ENCODE data around the gene CLIP2. TPM values are rescaled to one million over a fixed set of nuclear protein-coding genes. Genes with fewer than 3 reads are reported as not detected.

The CLIP2 gene
- total and polyA plus RNA-seq, 2 of the 8 experiments (the other 6 are each of a cell fraction or from before 2014, with no cell fraction given) = 8.3 to 41.5 TPM

DNA sequence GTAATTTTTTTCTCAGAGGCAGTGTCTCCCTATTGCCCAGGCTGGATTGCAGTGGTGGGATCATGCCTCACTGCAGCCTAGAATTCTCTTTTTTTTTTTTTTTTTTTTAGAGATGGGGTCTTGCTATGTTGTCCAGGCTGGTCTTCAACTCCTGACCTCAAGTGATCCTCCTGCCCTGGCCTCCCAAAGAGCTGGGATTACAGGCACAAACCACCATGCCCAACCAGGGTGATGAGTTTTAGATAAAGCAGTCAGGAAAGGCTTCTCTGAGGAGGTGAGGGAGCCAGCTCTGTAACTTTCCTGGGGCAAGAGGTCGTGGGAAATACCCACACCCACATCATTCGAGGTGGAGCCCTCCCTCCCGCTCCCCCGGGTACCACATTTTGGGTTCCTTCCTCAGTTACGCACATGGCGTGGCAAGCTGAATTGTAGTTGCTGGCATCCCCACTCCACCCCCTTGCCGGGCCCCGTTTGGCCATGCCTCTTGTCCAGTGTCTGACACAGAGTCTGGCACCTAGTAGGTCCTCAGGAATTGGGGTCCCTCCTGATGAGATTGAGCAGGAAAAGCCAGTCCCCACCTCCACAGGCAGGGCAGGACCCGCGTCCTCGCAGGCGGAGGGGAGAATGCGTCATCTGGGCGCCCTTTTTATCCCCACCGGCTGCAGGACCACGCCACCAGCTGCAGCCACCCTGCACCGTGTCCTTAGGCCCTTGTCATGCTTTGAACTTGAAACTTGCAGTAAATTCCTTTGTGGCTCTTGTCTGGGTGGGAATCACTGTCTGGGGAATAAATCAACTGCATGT lies 43.4 kb downstream of the CLIP2 start:
- no peak overlapping the region for H3K18ac ChIP-seq (ENCODE audit: extremely low read depth, low read length)
- FAIRE-seq (no peak), DNase-seq (ENCODE audit: low read depth in 1 of 2, low spot score in 2 of 2) (no peak)
- no peak overlapping the region for H4K8ac ChIP-seq (ENCODE audit: extremely low read depth, insufficient read depth, low read length)
- H4K5ac ChIP-seq (ENCODE audit: insufficient read length, low read depth, low read length) = no peak overlapping the region
- 0 out of 2 replicates have a peak, but pooled peaks cover 3% of the 10 kb centered on the region for H3K79me1 ChIP-seq (ENCODE audit: low read depth, low read length)
- TF ChIP-seq SAP30 (IDR thresholded peaks at IDR 0.05; ENCODE audit: insufficient read depth, insufficient replicate concordance, low read length) = no peak
- TF ChIP-seq GTF2F1 (IDR thresholded peaks at IDR 0.05; ENCODE audit: borderline replicate concordance, low read depth, low read length) = no peak
- WGBS, 2 experiments (ENCODE audit: extremely low coverage in 1 of 2, insufficient coverage in 1 of 2, insufficient read length in 1 of 2, insufficient replicate concordance in 2 of 2, low coverage in 1 of 2, low lambda C conversion rate in 2 of 2, missing lambda C conversion rate in 1 of 2) = 97% methylated on average over 16 of the region's 17 CpGs; no CpG with 5 or more reads in 1 of the 2 experiments
- H2AFZ ChIP-seq (ENCODE audit: low read length) = no peak overlapping the region
- no peaks in the 10 kb centered on the region for H3K79me2 ChIP-seq (ENCODE audit: control insufficient read depth in 1 of 2, insufficient read depth in 2 of 2, low read length in 2 of 2)
- H3K27me3 ChIP-seq (replicated peaks in 1 of 4; ENCODE audit: control insufficient read depth in 3 of 4, extremely low read depth in 1 of 4, insufficient read depth in 3 of 4, low read length in 3 of 4) = no peaks in the 10 kb centered on the region
- H3K4me2 ChIP-seq (ENCODE audit: insufficient read depth in 1 of 2, low read depth in 2 of 2, low read length in 2 of 2) = no peak overlapping the region
- H3K9me3 ChIP-seq (ENCODE audit: insufficient read depth in 2 of 2, low read depth in 1 of 2, low read length in 1 of 2) = no peaks in the 10 kb centered on the region
- no peak overlapping the region for H3K4ac ChIP-seq (replicated peaks; ENCODE audit: insufficient read length, low read depth, low read length)
- H3K56ac ChIP-seq (replicated peaks; ENCODE audit: insufficient read length, low read depth, low read length) = no peak overlapping the region
- H3K27ac ChIP-seq (ENCODE audit: low read depth, low read length) = no peak overlapping the region
- no peak overlapping the region for H4K91ac ChIP-seq (replicated peaks; ENCODE audit: insufficient read length, low read length)
- no peak overlapping the region for H2AK5ac ChIP-seq (ENCODE audit: low read depth, low read length)
- H2BK20ac ChIP-seq (ENCODE audit: low read length) = no peak overlapping the region
- H3K23me2 ChIP-seq (ENCODE audit: low read depth, low read length) = no peaks in the 10 kb centered on the region
- CTCF ChIA-PET (ENCODE audit: partially characterized antibody) = interaction anchor here (1.0 to 1.7 kb wide), 3 partner anchors 9 to 73 kb away, joined by 3 to 6 read pairs (median 4); no protein-coding TSS in a partner anchor
- H2BK12ac ChIP-seq (ENCODE audit: low read depth, low read length) = no peak overlapping the region
- H4K20me1 ChIP-seq (replicated peaks in 1 of 2; ENCODE audit: control insufficient read depth in 1 of 2, insufficient read depth in 2 of 2, low read length in 2 of 2) = peaks cover 0 to 5% of the 10 kb centered on the region in 2 experiments
- no peak overlapping the region for H2BK120ac ChIP-seq (replicated peaks; ENCODE audit: low read depth, low read length)
- no peak overlapping the region for H3K9ac ChIP-seq (replicated peaks in 1 of 4; ENCODE audit: extremely low read depth in 1 of 4, low read depth in 3 of 4, low read length in 3 of 4)
- H2BK5ac ChIP-seq (ENCODE audit: low read depth, low read length) = no peak overlapping the region
- H3K4me3 ChIP-seq (ENCODE audit: extremely low read depth in 1 of 4, insufficient read depth in 2 of 4, low read depth in 3 of 4, low read length in 4 of 4) = no peak overlapping the region
- no peaks in the 10 kb centered on the region for H3K4me1 ChIP-seq (replicated peaks in 1 of 4; ENCODE audit: control insufficient read depth in 3 of 4, insufficient read depth in 4 of 4, low read length in 3 of 4)
- H3K36me3 ChIP-seq (ENCODE audit: control insufficient read depth in 2 of 4, insufficient read depth in 4 of 4, low read length in 3 of 4) = no peaks in the 10 kb centered on the region; a peak in 1 of 8 replicates
- POLR2A ChIA-PET (ENCODE audit: partially characterized antibody) = no interaction called here
- H2BK15ac ChIP-seq (ENCODE audit: low read length) = no peak overlapping the region
- no peak overlapping the region for H3K23ac ChIP-seq (ENCODE audit: insufficient read length)
- H3K14ac ChIP-seq (ENCODE audit: insufficient read length) = no peak overlapping the region
